Measurements from ENCODE around the gene PRKG1. TPM values are rescaled to one million over a fixed set of nuclear protein-coding genes. Genes with fewer than 3 reads are reported as not detected.

Gene PRKG1
- total RNA-seq, 1 donor, result 1.2 TPM

DNA sequence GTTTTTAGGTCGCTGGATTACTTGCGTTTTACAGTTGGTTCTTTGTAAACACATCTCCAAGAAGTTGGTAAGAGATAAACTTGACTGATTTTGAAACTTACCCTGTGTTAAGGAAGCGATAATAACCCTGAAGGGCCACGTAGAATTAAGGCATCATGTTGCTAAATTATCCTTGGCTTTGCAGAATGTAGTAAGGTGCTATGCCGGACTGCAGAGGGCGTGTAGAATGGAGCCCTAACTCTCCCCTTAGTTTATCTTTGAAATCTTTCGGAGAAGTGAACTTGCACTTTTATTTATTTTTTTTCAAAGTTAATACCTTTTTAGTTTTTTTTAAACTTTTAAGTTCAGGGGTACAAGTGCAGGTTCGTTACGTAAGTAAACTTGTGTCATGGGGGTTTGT is 1031.0 kb downstream of the PRKG1 start:
- H3K9me3 ChIP-seq (ENCODE audit: low read depth, low read length), result no peaks in the 10 kb centered on the region
- H3K4me3 ChIP-seq (ENCODE audit: low read length), result no peak overlapping the region
- H3K4me1 ChIP-seq (ENCODE audit: insufficient read depth, low read length), result no peaks in the 10 kb centered on the region
- H3K27me3 ChIP-seq (ENCODE audit: insufficient read depth, low read length), result no peaks in the 10 kb centered on the region

DNA sequence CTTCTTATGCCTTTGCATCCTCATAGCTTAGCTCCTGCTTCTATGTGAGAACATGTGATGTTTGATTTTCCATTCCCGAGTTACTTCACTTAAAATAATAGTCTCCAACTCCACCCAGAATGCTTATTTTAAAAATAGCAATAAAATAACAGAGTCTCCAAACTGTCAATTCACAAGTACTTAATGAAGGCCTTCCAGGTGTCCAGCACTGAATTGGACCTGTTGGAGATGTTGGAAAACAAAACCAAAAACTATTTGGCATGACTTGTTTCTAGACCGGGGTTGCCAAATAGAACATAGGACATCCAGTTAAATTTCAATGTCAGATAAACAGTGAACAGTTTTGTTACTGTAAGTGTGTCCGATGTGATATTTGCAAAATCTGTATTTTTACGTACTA is 1031.7 kb downstream of the PRKG1 start:
- no peaks in the 10 kb centered on the region for H3K9me3 ChIP-seq (ENCODE audit: low read depth, low read length)
- H3K4me1 ChIP-seq (ENCODE audit: insufficient read depth, low read length), result no peaks in the 10 kb centered on the region
- H3K4me3 ChIP-seq (ENCODE audit: low read length), result no peak overlapping the region
- H3K27me3 ChIP-seq (ENCODE audit: insufficient read depth, low read length), result no peaks in the 10 kb centered on the region

DNA sequence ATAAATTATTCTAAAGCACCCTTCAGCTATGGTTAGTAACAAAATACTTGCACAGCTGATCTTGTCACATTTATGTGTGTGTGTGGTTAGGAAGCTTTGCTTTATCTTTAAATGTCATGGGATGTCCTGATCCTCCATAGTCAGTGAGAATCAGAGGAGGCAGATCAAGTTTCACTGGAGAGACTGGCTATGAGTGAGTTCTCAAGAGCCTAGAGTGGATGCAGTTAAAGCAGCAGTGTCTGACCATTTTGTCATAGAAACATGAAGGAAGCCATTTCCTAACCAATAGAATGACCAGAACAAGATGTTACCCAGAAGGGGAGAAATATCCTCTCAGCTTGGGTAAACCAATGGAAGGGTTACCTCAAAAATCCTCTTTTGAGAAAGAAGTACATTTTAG is 1032.6 kb downstream of the PRKG1 start:
- Histone ChIP-seq H3K4me1 (ENCODE audit: insufficient read depth, low read length) (no peaks in the 10 kb centered on the region), H3K27me3 (ENCODE audit: insufficient read depth, low read length) (no peaks in the 10 kb centered on the region), H3K4me3 (ENCODE audit: low read length) (no peak overlapping the region), H3K9me3 (ENCODE audit: low read depth, low read length) (no peaks in the 10 kb centered on the region)

DNA sequence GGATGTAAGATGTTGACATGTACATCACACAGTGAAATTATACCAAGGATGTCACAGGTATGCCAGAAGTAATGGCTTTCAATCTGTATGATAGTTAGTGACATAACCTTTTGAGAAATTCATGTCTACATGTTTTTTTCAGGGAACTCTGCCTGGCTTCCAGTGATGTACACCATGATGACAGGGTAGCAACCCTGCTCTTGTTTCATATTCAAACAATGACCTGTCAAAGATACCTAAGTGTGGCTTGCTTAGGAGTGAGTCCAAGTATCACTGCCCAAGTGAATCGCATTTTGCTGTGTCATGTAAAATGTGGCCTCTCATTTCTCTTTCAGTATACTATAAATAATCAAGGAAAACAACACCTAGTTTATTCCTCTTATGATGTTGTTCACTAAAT is 1033.9 kb downstream of the PRKG1 start:
- Histone ChIP-seq H3K4me1 (ENCODE audit: insufficient read depth, low read length) (no peaks in the 10 kb centered on the region), H3K4me3 (ENCODE audit: low read length) (no peak overlapping the region), H3K9me3 (ENCODE audit: low read depth, low read length) (no peaks in the 10 kb centered on the region), H3K27me3 (ENCODE audit: insufficient read depth, low read length) (no peaks in the 10 kb centered on the region)

- Histone ChIP-seq H3K4me1 (ENCODE audit: insufficient read depth, low read length) (no peaks in the 10 kb centered on the region), H3K4me3 (ENCODE audit: low read length) (no peak overlapping the region), H3K9me3 (ENCODE audit: low read depth, low read length) (no peaks in the 10 kb centered on the region), H3K27me3 (ENCODE audit: insufficient read depth, low read length) (no peaks in the 10 kb centered on the region)
Measured at GRCh38 chr10:52110576-52110975, 1036.3 kb downstream of the PRKG1 start.

DNA sequence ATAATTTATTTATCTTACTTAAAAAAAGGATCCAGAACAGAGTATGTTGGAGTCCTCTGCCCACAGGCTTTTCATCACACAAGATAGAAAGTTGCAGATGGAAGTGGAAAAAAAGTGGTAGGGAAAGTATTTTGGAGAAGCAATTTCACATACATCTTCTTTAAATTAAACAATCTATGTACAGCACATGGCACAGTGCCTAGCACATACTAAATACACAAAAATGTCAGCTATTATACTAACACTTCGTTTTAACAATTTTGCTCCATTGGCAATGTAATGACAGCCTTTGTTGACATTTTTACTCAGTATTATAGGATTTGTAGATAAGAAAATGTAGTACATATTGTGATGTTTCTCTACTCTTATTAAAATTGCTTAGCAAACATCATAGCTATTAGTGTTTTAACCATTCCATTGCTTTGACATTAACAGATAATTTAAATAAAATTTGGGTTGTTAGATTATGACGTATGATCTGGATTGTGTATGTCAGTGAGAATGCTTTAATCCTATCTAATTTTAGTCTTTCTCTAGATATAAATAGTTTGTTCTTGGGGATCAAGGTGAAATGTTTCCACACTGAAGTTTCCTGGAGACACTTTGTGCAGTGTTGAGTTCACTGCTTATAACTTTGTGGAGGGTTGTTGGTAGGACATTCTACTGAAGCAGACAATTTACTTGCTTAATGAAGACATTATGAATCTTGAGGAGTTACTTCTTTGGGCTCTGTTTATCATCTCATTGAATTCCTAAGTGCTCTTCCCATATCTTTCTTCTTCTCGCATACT is 1037.0 kb downstream of the PRKG1 start:
- no peaks in the 10 kb centered on the region for H3K27me3 ChIP-seq (ENCODE audit: insufficient read depth, low read length)
- no peaks in the 10 kb centered on the region for H3K4me1 ChIP-seq (ENCODE audit: insufficient read depth, low read length)
- no peaks in the 10 kb centered on the region for H3K9me3 ChIP-seq (ENCODE audit: low read depth, low read length)
- H3K4me3 ChIP-seq (ENCODE audit: low read length), result no peak overlapping the region

GRCh38 chr10:52115823-52116222 is 1041.5 kb downstream of the PRKG1 start:
- Histone ChIP-seq H3K9me3 (ENCODE audit: low read depth, low read length) (no peaks in the 10 kb centered on the region), H3K4me3 (ENCODE audit: low read length) (no peak overlapping the region), H3K27me3 (ENCODE audit: insufficient read depth, low read length) (no peaks in the 10 kb centered on the region), H3K4me1 (ENCODE audit: insufficient read depth, low read length) (no peaks in the 10 kb centered on the region)

DNA sequence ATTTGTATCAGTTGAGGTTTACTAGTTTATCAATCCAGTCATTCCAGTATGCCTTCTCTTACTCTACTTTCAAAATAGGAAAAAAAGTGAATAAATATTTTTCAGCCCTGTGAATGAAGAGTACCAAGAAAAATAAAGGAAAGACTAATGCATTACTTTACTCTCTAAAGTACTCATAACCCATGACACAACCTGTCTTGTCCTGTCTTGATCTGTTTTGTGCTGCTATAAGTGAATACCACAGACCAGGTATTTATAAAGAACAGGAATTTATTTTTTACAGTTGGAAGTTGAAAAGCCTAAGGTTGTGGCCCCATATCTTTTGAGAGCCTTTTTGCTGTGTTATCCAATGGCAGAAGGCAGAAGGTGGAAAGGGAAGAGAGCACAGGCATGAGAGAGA is 1045.2 kb downstream of the PRKG1 start:
- Histone ChIP-seq H3K4me1 (ENCODE audit: insufficient read depth, low read length) (no peaks in the 10 kb centered on the region), H3K9me3 (ENCODE audit: low read depth, low read length) (no peaks in the 10 kb centered on the region), H3K27me3 (ENCODE audit: insufficient read depth, low read length) (no peaks in the 10 kb centered on the region), H3K4me3 (ENCODE audit: low read length) (no peak overlapping the region)

- no peaks in the 10 kb centered on the region for H3K4me1 ChIP-seq (ENCODE audit: insufficient read depth, low read length)
- H3K9me3 ChIP-seq (ENCODE audit: low read depth, low read length), result no peaks in the 10 kb centered on the region
- H3K27me3 ChIP-seq (ENCODE audit: insufficient read depth, low read length), result no peaks in the 10 kb centered on the region
- H3K4me3 ChIP-seq (ENCODE audit: low read length), result no peak overlapping the region
Measured at GRCh38 chr10:52121688-52122087, 1047.4 kb downstream of the PRKG1 start.

DNA sequence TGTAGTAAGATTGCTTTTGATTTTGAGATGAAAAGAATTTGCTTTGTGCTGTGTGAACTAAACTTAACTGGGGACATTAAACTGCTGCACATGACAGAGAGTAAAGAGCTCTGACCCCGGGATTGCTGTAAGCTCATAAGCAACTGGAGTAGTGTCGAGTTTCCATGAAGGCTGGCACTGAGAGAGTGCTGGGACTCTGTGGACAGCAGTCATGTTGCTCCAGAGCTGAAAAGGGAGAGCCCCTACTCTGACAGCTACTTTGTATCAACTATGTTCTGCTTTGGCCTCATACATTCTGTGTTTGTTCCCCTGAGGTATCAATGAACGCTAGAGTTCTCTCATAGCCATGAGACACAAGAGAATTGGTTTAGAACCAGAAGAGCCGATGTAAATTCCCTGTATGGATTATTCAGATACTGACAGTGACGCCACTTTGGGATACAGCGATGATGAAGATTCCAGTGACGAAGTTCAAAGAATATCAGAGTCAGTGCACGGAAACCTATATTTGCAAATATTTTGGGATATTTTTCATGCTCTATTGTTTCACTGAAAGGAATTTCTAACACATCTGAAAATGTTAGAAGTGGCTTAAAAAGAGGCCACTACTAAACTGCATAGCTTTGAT is 1053.9 kb downstream of the PRKG1 start:
- Histone ChIP-seq H3K27me3 (ENCODE audit: insufficient read depth, low read length) (no peaks in the 10 kb centered on the region), H3K4me3 (ENCODE audit: low read length) (no peak overlapping the region), H3K9me3 (ENCODE audit: low read depth, low read length) (no peaks in the 10 kb centered on the region), H3K4me1 (ENCODE audit: insufficient read depth, low read length) (no peaks in the 10 kb centered on the region)

GRCh38 chr10:52129410-52130178 is 1055.3 kb downstream of the PRKG1 start:
- H3K27me3 ChIP-seq (ENCODE audit: insufficient read depth, low read length), result no peaks in the 10 kb centered on the region
- H3K4me1 ChIP-seq (ENCODE audit: insufficient read depth, low read length), result no peaks in the 10 kb centered on the region
- no peak overlapping the region for H3K4me3 ChIP-seq (ENCODE audit: low read length)
- no peaks in the 10 kb centered on the region for H3K9me3 ChIP-seq (ENCODE audit: low read depth, low read length)

DNA sequence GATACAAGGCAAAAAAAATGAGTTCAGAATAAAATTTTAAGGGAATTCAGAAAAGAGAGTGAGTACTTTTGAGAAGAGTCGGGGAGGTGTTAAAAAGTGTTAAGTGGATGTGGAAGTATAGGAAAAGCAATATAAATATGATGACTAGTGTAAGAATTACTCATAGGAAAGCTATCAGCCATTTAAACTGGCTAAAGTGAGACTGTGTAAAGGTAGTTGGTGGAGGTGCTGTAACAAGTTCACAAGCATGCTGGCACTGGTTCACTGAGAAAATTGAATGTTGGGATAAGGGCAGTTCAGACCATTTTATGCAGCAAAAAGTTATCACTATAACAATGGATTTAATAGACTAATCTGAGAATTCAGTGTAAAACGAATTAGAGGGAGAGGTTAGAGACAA is 1060.8 kb downstream of the PRKG1 start:
- Histone ChIP-seq H3K9me3 (ENCODE audit: low read depth, low read length) (no peaks in the 10 kb centered on the region), H3K4me1 (ENCODE audit: insufficient read depth, low read length) (no peaks in the 10 kb centered on the region), H3K27me3 (ENCODE audit: insufficient read depth, low read length) (no peaks in the 10 kb centered on the region), H3K4me3 (ENCODE audit: low read length) (no peak overlapping the region)

GRCh38 chr10:52136921-52137320 is 1062.6 kb downstream of the PRKG1 start:
- Histone ChIP-seq H3K4me3 (ENCODE audit: low read length) (no peak overlapping the region), H3K27me3 (ENCODE audit: insufficient read depth, low read length) (no peaks in the 10 kb centered on the region), H3K9me3 (ENCODE audit: low read depth, low read length) (no peaks in the 10 kb centered on the region), H3K4me1 (ENCODE audit: insufficient read depth, low read length) (no peaks in the 10 kb centered on the region)

GRCh38 chr10:52143338-52143737 is 1069.1 kb downstream of the PRKG1 start:
- H3K9me3 ChIP-seq (ENCODE audit: low read depth, low read length), result no peaks in the 10 kb centered on the region
- H3K4me1 ChIP-seq (ENCODE audit: insufficient read depth, low read length), result no peaks in the 10 kb centered on the region
- H3K4me3 ChIP-seq (ENCODE audit: low read length), result no peak overlapping the region
- H3K27me3 ChIP-seq (ENCODE audit: insufficient read depth, low read length), result no peaks in the 10 kb centered on the region

DNA sequence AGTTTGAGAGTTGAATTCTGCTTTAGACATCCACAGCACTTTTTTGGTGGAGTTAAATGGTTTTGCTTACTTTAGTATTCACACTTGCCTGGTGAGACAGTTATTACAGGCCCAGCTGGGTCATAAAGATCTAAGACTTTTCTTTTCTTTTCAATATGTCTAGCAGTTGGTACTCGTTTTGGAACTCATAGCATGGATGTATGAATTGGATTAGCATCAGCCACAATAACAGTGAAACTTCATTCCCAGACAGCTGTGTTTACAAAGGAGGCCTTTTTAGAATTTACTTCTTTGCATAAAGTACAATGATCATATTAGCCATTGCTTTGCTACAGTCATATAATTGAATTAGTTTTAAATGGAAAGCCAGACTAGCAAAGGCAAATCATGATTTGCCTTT is 1071.3 kb downstream of the PRKG1 start:
- H3K4me1 ChIP-seq (ENCODE audit: insufficient read depth, low read length), result no peaks in the 10 kb centered on the region
- H3K27me3 ChIP-seq (ENCODE audit: insufficient read depth, low read length), result no peaks in the 10 kb centered on the region

More for the DNA sequence above, 1071.3 kb downstream of the PRKG1 start:
- Histone ChIP-seq H3K9me3 (ENCODE audit: low read depth, low read length) (no peaks in the 10 kb centered on the region), H3K4me3 (ENCODE audit: low read length) (no peak overlapping the region)
